Osteocyte (in vitro differentiated cells): ENCODE results near the gene NECTIN4. TPM values are rescaled to one million over a fixed set of nuclear protein-coding genes. Genes with fewer than 3 reads are reported as not detected.

ENCODE experiments used
- DNase-seq: peaks from one replicate; pipeline ENCODE4 v3.0.0; 2021; ENCODE audit warnings: mixed read lengths; ENCODE audit not compliant: unreplicated experiment; ENCODE audit errors: extremely low spot score
- H3K27ac Mint-ChIP-seq: one replicate; pipeline ENCODE4 v1.8.0; 2021; ENCODE audit warnings: mild to moderate bottlenecking, mixed read lengths; ENCODE audit not compliant: unreplicated experiment
- H3K27me3 Mint-ChIP-seq: one replicate; pipeline ENCODE4 v1.8.0; 2021; ENCODE audit warnings: mixed read lengths; ENCODE audit not compliant: unreplicated experiment
- H3K36me3 Mint-ChIP-seq: one replicate; pipeline ENCODE4 v1.8.0; 2021; ENCODE audit warnings: mixed read lengths; ENCODE audit not compliant: unreplicated experiment
- H3K4me1 Mint-ChIP-seq: one replicate; pipeline ENCODE4 v1.8.0; 2021; ENCODE audit warnings: mixed read lengths; ENCODE audit not compliant: unreplicated experiment
- H3K4me3 Mint-ChIP-seq: one replicate; pipeline ENCODE4 v1.8.0; 2021; ENCODE audit warnings: mild to moderate bottlenecking, moderate library complexity, mixed read lengths; ENCODE audit not compliant: unreplicated experiment
- H3K9me3 Mint-ChIP-seq: one replicate; pipeline ENCODE4 v1.8.0; 2021; ENCODE audit warnings: mixed read lengths; ENCODE audit not compliant: unreplicated experiment
- total RNA-seq: library from RNA; stranded (reverse); gene quantifications from 2 replicates; pipeline ENCODE4 v1.2.1, GENCODE V29; 2021
- TF ChIP-seq, protein P1 (sequence below): fragments of 200-600 bp; sonication (generic); IDR thresholded peaks from 2 replicates; pipeline ENCODE4 v1.5.0; 2021; ENCODE audit warnings: antibody characterized with exemption, mild to moderate bottlenecking, moderate library complexity

Gene NECTIN4
- total RNA-seq, 1 donor from 2014 or later: not detected

DNA sequence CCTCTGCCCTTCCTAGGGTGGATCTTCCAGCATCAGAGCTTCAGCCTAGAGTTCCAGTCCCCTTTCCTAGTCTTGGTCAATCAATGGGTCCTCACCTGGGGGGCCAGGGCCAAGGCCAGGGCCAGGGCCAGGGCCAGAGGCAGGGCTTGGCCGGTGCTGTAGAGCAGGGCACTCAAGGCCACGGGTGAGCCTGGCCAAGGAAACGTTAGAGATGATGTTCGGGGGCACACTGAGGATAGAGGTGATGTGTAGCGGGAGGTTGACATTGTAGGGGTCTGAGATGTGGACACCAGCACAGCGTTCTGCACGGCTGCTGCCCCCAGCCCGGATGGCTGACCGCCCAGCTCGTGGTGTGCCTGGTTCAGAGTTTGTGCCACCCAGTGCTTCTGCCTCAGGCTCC, 38.1 kb downstream of the NECTIN4 start:
- Mint-ChIP-seq H3K27ac (no peak overlapping the region), H3K36me3 (peaks cover 4% of the 10 kb centered on the region), H3K4me3 (no peak overlapping the region), H3K27me3 (peaks cover 3% of the 10 kb centered on the region), H3K9me3 (peaks cover 24% of the 10 kb centered on the region), H3K4me1 (peaks cover 2% of the 10 kb centered on the region)
- no peak for DNase-seq
- TF ChIP-seq, protein P1, sequence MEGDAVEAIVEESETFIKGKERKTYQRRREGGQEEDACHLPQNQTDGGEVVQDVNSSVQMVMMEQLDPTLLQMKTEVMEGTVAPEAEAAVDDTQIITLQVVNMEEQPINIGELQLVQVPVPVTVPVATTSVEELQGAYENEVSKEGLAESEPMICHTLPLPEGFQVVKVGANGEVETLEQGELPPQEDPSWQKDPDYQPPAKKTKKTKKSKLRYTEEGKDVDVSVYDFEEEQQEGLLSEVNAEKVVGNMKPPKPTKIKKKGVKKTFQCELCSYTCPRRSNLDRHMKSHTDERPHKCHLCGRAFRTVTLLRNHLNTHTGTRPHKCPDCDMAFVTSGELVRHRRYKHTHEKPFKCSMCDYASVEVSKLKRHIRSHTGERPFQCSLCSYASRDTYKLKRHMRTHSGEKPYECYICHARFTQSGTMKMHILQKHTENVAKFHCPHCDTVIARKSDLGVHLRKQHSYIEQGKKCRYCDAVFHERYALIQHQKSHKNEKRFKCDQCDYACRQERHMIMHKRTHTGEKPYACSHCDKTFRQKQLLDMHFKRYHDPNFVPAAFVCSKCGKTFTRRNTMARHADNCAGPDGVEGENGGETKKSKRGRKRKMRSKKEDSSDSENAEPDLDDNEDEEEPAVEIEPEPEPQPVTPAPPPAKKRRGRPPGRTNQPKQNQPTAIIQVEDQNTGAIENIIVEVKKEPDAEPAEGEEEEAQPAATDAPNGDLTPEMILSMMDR: no peak

DNA sequence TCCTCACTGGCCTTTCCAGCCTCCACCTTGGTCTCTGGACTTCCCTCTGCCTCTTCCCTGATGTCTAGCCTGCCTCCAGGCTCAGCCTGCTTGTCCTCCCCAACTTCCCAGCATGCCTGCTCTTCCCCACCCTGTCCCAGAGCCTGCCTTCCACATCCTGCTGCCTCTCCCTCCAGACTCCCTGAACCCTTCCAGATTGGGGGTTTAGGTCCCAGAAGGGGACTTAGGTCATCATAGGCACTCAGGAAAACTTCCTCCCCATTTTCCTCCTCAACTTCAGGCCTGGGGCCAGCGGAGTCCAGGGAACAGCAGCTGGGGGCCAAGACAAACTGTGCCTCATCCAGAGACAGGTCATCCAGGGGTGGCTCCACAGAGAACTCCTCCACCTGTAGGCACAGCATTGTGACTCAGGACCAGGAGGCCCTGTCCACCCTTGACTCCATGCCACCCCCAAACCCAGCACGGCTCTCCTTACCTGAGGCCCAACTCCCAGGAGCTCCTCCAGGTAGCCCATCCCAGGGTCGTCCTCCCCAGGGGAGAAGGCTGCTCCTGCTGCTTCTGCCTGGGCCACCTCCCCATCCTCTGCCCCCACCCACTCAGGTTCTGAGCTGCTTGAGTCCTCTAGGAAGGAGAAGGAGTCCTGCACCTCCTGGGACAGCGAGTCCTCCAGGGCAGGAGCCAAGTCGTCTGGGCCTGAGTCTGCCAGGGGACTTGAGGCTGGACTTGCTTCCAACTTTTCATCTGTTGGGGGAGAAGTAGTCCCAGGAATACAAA, 40.2 kb downstream of the NECTIN4 start:
- Mint-ChIP-seq H3K9me3 (peaks cover 24% of the 10 kb centered on the region), H3K27ac (no peak overlapping the region), H3K4me1 (peaks cover 7% of the 10 kb centered on the region), H3K4me3 (no peak overlapping the region), H3K36me3 (peaks cover 4% of the 10 kb centered on the region), H3K27me3 (no peaks in the 10 kb centered on the region)
- TF ChIP-seq, protein P1: no peak
- no peak for DNase-seq

DNA sequence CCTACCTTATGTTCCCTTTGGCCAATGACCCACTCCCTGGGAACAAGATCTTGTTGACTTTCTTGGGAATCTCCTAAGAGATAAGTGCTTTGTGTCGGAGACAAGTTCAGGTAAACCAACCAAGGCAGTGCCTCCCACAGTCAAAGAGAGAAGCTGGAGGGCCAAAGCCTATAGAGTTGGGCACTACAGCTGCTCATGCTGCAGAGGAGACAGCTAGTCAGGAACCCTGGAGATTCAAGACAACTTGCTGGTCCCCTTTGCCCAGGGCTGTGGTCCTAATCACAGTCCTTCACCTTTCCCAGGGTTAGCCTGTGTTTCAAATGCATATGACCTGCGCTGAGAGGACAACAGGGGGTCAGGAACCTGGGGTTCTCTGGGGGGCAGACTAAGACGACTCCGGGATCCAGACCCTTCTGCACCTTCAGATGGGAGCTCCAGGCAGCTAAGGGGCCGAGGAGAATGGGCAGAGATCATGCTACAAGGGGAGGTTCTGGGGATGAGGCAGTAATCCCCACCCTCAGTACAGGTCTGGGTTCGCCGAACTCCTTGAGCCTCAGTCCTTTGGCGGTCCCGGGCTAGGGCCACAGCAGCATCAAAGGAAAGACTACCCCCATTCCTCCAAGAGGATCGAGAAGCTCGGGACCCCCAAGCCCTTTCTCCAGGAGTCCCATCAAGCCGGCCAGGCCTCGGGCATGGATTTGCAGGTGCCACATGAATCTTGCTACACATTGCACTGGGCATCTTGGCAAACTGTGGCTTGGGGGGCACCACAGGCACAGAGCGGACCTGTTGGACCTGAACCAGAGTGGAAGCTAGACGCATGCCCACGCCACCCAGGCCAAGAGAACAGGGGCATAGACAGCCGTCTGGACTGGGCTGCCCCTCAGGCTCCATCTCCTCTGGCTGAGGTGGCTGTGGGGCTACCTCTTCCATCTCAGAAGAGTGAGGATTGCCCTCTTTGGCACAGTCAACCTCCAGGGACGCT, 41.6 kb downstream of the NECTIN4 start:
- Mint-ChIP-seq H3K4me1 (peaks cover 14% of the 10 kb centered on the region), H3K36me3 (peaks cover 4% of the 10 kb centered on the region), H3K4me3 (peak overlapping the region; percentile 29), H3K27ac (peak overlapping the region; percentile 56), H3K9me3 (peaks cover 24% of the 10 kb centered on the region), H3K27me3 (no peaks in the 10 kb centered on the region)
- DNase-seq: no peak
- TF ChIP-seq, protein P1: no peak

DNA sequence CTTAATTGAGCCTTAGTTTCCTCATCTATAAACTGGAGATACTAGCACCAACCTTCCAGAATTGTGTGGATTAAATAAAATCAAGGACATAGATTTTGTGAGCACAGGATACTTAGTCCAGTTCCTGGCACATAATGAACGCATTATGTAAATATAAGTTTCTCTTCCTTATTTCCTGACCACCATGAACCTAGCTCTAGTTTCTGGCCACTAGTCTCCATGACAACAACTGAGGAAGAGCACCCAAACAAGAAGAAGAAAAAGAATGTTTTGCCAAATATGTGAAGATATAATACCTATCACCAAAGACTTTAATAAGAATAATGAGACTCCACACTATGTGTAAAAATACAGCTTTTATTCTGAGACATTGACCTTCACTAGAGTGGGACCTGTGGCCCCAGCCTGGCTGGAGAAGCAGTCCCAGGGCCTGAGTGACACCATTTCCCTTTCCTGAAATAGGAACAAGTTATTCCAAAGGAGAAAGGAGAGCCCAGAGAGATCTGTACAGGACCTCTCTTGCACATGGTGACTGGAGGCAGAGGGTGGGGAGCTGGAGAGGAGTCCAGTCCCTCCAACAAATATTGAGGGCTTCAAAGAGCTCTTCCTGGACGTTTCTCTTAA, 42.6 kb downstream of the NECTIN4 start:
- Mint-ChIP-seq H3K4me1 (peaks cover 14% of the 10 kb centered on the region), H3K27me3 (no peaks in the 10 kb centered on the region), H3K27ac (peak overlapping the region; percentile 100), H3K36me3 (peaks cover 8% of the 10 kb centered on the region), H3K4me3 (peak overlapping the region; percentile 93), H3K9me3 (peaks cover 24% of the 10 kb centered on the region)
- DNase-seq: no peak
- TF ChIP-seq, protein P1: no peak
